Measurements from ENCODE around the gene FBXL20. TPM values are rescaled to one million over a fixed set of nuclear protein-coding genes. Genes with fewer than 3 reads are reported as not detected.

The FBXL20 gene
- total and polyA plus RNA-seq, 4 donors: 1.6 to 8.4 (median 5.2) TPM

DNA sequence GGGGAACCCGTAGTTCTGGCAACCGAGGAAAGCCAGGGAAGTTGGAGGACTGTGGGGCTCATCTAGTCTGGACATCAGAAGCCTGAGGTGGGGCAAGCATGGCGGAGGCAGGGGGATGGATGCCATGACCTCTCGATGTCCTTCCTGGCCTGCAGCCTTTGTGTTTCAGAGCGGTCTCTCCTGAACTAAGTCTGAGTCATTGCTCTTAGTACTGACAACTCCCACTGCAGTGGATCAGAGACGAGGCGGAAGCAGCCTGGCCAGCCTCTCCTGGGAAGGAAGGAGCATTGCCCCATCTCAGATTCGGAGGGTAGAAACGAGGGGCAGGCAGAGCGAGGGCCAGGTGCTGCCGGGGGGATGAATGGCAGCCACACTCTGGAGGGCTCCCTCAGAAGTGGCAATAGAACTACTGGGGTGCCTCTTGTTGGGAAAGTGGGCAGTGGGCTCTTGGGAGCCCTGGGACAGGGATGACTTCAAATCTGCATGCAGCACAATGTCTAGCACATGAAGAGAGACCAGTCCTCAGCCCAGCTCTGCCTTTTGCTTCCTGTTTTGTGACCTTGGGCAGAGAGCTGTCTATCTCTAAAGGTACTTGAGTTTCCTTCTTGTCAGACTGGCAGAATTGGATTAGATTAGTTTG lies 172.0 kb downstream of the FBXL20 start:
- Histone ChIP-seq H3K27me3 (ENCODE audit: control insufficient read depth in 4 of 4, insufficient read depth in 4 of 4, low read length in 3 of 4) (peaks cover 5 to 10% (median 7%) of the 10 kb centered on the region in 4 donors), H3K4me3 (ENCODE audit: low read depth in 1 of 3, low read length in 3 of 3) (no peak overlapping the region), H3K4me1 (ENCODE audit: control insufficient read depth in 4 of 4, insufficient read depth in 4 of 4, low read length in 3 of 4) (peaks cover 0 to 22% (median 8%) of the 10 kb centered on the region in 4 donors), H3K9me3 (ENCODE audit: control insufficient read depth in 4 of 4, low read length in 3 of 4) (no peaks in the 10 kb centered on the region), H3K27ac (ENCODE audit: low read depth in 1 of 2, low read length in 2 of 2) (no peak overlapping the region), H3K36me3 (ENCODE audit: control insufficient read depth in 4 of 4, insufficient read depth in 3 of 4, low read depth in 1 of 4, low read length in 3 of 4) (no peaks in the 10 kb centered on the region), H3K9ac (ENCODE audit: low read depth in 1 of 2, low read length in 2 of 2) (no peak overlapping the region)
- DNase-seq (ENCODE audit: low spot score): no peak
- 68% methylated on average over 11 of the region's 11 CpGs for WGBS
- TF ChIP-seq ATF3 (IDR thresholded peaks at IDR 0.05) (no peak), JUND (IDR thresholded peaks at IDR 0.05) (no peak), REST (IDR thresholded peaks at IDR 0.05) (no peak), CTCF (IDR thresholded peaks at IDR 0.05; ENCODE audit: low read depth, low read length, missing input control) (no peak), YY1 (IDR thresholded peaks at IDR 0.05) (no peak), FOXA2 (IDR thresholded peaks at IDR 0.05) (no peak), HNF4A (conservative IDR thresholded peaks at IDR 0.05) (no peak), RAD21 (IDR thresholded peaks at IDR 0.05) (no peak), NR2F2 (IDR thresholded peaks at IDR 0.05) (no peak), RXRA (IDR thresholded peaks at IDR 0.05) (no peak), HNF4G (IDR thresholded peaks at IDR 0.05) (no peak), GABPA (IDR thresholded peaks at IDR 0.05 in 1 of 2, conservative IDR thresholded peaks at IDR 0.05 in 1 of 2) (no peak), SP1 (IDR thresholded peaks at IDR 0.05) (no peak), MAX (IDR thresholded peaks at IDR 0.05) (no peak), EGR1 (IDR thresholded peaks at IDR 0.05; ENCODE audit: low read depth in 2 of 2) (no peak), TAF1 (conservative IDR thresholded peaks at IDR 0.05) (no peak), FOXA1 (IDR thresholded peaks at IDR 0.05) (no peak), ZBTB33 (IDR thresholded peaks at IDR 0.05) (no peak)

All from liver (tissue), 9 donors.